HepG2 (cell line): ENCODE data around the gene CCK. TPM values are rescaled to one million over a fixed set of nuclear protein-coding genes. Genes with fewer than 3 reads are reported as not detected.

Source experiments
- ATAC-seq: fragments of 200-7000 bp; cut with Tn5 transposase; 3 replicates; pipeline ENCODE4 v1.9.1; 2020; ENCODE audit warnings: mild to moderate bottlenecking, moderate library complexity
- BruUV-seq: library from RNA; stranded (reverse); fragments of 400-500 nt; replicated peaks from 2 replicates; lab custom pipeline; 2021; lab: Mats Ljungman, UMichigan
- CTCF ChIA-PET: fragments of 300-600 bp; formaldehyde crosslinking; extraction: SDS; loops from one replicate; lab custom pipeline; 2021; ENCODE audit warnings: low total read pairs, inconsistent platforms, low intra/inter-chr PET ratio; lab: Yijun Ruan, JAX
- POLR2A ChIA-PET: fragments of 350-600 bp; sonication (Branson Sonifier 250); formaldehyde crosslinking; loops from one replicate; lab custom pipeline; 2020; ENCODE audit warnings: antibody characterized with exemption, inconsistent platforms; lab: Yijun Ruan, JAX
- DNase-seq: peaks from one replicate; pipeline ENCODE4 v3.0.0-alpha.2; 2015; ENCODE audit warnings: low spot score
- FAIRE-seq: peaks from 3 replicates; lab custom pipeline; 2011; peaks lifted over from hg19 to GRCh38; lab: Jason Lieb, UNC
- H2AFZ ChIP-seq: one replicate; pipeline ENCODE4 v1.6.1; 2011; ENCODE audit warnings: low read length, inconsistent platforms
- H3K27ac ChIP-seq: fragments of 300-600 bp; 3 replicates; pipeline ENCODE4 v1.8.0; 2011; ENCODE audit warnings: mixed run types, mild to moderate bottlenecking, mixed read lengths, low read length, inconsistent platforms; ENCODE audit not compliant: insufficient read depth; ENCODE audit errors: extremely low read length
- H3K27me3 ChIP-seq, 2 experiments: fragments of 200-600 bp in 1 of 2; 2 replicates in 1 of 2; 3 replicates in 1 of 2; pipeline versions ENCODE4 v1.6.0 to v1.8.0; 2011; ENCODE audit warnings: low read length in 2 of 2, mild to moderate bottlenecking in 2 of 2, moderate library complexity in 2 of 2, inconsistent platforms in 1 of 2; ENCODE audit not compliant: insufficient read depth in 2 of 2, control insufficient read depth in 1 of 2
- H3K36me3 ChIP-seq, 2 experiments: fragments of 200-600 bp in 1 of 2; replicated peaks in 1 of 2; 2 replicates in 1 of 2; 3 replicates in 1 of 2; pipeline versions ENCODE4 v1.5.1 to v1.8.0; 2011; ENCODE audit warnings: low read length in 2 of 2, inconsistent platforms in 1 of 2; ENCODE audit not compliant: insufficient read depth in 2 of 2, control insufficient read depth in 1 of 2
- H3K4me1 ChIP-seq: 2 replicates; pipeline ENCODE4 v1.5.1; 2012; ENCODE audit warnings: low read length, inconsistent platforms; ENCODE audit not compliant: insufficient read depth
- H3K4me2 ChIP-seq: 2 replicates; pipeline ENCODE4 v1.6.0; 2011; ENCODE audit warnings: low read depth, low read length, inconsistent platforms
- H3K4me3 ChIP-seq, 3 experiments: fragments of 200-600 bp in 1 of 3; sonication (generic), shearing (Covaris generic) in 1 of 3; replicated peaks in 1 of 3; 2 replicates each; pipeline ENCODE4 v1.5.1; 2011 to 2016; ENCODE audit warnings: low read length in 3 of 3, inconsistent platforms in 2 of 3, low read depth in 2 of 3, mild to moderate bottlenecking in 2 of 3, control low read depth in 1 of 3, mixed read lengths in 1 of 3; ENCODE audit not compliant: insufficient read depth in 1 of 3
- H3K79me2 ChIP-seq: one replicate; pipeline ENCODE4 v1.6.1; 2011; ENCODE audit warnings: low read length, inconsistent platforms; ENCODE audit not compliant: insufficient read depth
- H3K9ac ChIP-seq: 2 replicates; pipeline ENCODE4 v1.6.0; 2011; ENCODE audit warnings: mild to moderate bottlenecking, low read depth, low read length, inconsistent platforms; ENCODE audit not compliant: insufficient read depth
- H3K9me3 ChIP-seq: 2 replicates; pipeline ENCODE4 v1.5.1; 2012; ENCODE audit warnings: mild to moderate bottlenecking, low read length
- H4K20me1 ChIP-seq: 2 replicates; pipeline ENCODE4 v1.6.0; 2011; ENCODE audit warnings: inconsistent platforms, mild to moderate bottlenecking, low read length, moderate library complexity; ENCODE audit not compliant: insufficient read depth
- ARHGAP35 ChIP-seq: sonication (generic); formaldehyde crosslinking; IDR thresholded peaks from 2 replicates; pipeline ENCODE4 v1.9.0; 2022; ENCODE audit warnings: mild to moderate bottlenecking, inconsistent platforms, moderate library complexity, missing genetic modification reagents, borderline replicate concordance
- GABPB1 ChIP-seq: IDR thresholded peaks from 2 replicates; pipeline ENCODE4 v1.6.1; 2016; ENCODE audit warnings: mild to moderate bottlenecking, missing genetic modification reagents, moderate library complexity, missing compliant biosample characterization
- GPN1 ChIP-seq: sonication (generic); formaldehyde crosslinking; IDR thresholded peaks from 2 replicates; pipeline ENCODE4 v1.5.1; 2020; ENCODE audit warnings: missing genetic modification reagents, borderline replicate concordance
- GTF3A ChIP-seq: sonication (generic); formaldehyde crosslinking; conservative IDR thresholded peaks from 2 replicates; pipeline ENCODE4 v1.4.0; 2020; ENCODE audit warnings: mild to moderate bottlenecking, missing genetic modification reagents
- HDAC6 ChIP-seq: fragments of 200-600 bp; sonication (generic); IDR thresholded peaks from 2 replicates; pipeline ENCODE4 v1.7.0; 2017; ENCODE audit warnings: mild to moderate bottlenecking, antibody characterized with exemption, low read length, low read depth
- HOXD1 ChIP-seq: sonication (generic); formaldehyde crosslinking; IDR thresholded peaks from 2 replicates; pipeline ENCODE4 v1.5.0; 2020; ENCODE audit warnings: missing genetic modification reagents
- JDP2 ChIP-seq: sonication (generic); formaldehyde crosslinking; IDR thresholded peaks from 2 replicates; pipeline ENCODE4 v1.8.1; 2022; ENCODE audit warnings: missing genetic modification reagents, borderline replicate concordance
- NFKB2 ChIP-seq: sonication (generic); formaldehyde crosslinking; IDR thresholded peaks from 2 replicates; pipeline ENCODE4 v1.4.0; 2020; ENCODE audit warnings: missing genetic modification reagents, borderline replicate concordance
- RFXANK ChIP-seq: IDR thresholded peaks from 2 replicates; pipeline ENCODE4 v1.6.1; 2016
- SP2 ChIP-seq: sonication (generic); formaldehyde crosslinking; IDR thresholded peaks from 2 replicates; pipeline ENCODE4 v1.5.1; 2020; ENCODE audit warnings: mild to moderate bottlenecking, missing genetic modification reagents
- TBX3 ChIP-seq: fragments of 450-650 bp; IDR thresholded peaks from 2 replicates; pipeline ENCODE4 v1.6.1; 2017; ENCODE audit warnings: antibody characterized with exemption, mild to moderate bottlenecking, inconsistent platforms, borderline replicate concordance
- ZC3H4 ChIP-seq: sonication (generic); formaldehyde crosslinking; IDR thresholded peaks from 2 replicates; pipeline ENCODE4 v1.4.0; 2020; ENCODE audit warnings: missing genetic modification reagents, borderline replicate concordance
- ZNF44 ChIP-seq: sonication (generic); formaldehyde crosslinking; IDR thresholded peaks from 2 replicates; pipeline ENCODE4 v1.5.1; 2020; ENCODE audit warnings: mild to moderate bottlenecking, missing genetic modification reagents
- ZNF460 ChIP-seq: sonication (generic); formaldehyde crosslinking; IDR thresholded peaks from 2 replicates; pipeline ENCODE4 v1.5.1; 2020; ENCODE audit warnings: missing genetic modification reagents, mild to moderate bottlenecking, borderline replicate concordance
- ZNF607 ChIP-seq: sonication (generic); formaldehyde crosslinking; IDR thresholded peaks from 2 replicates; pipeline ENCODE4 v1.5.1; 2020; ENCODE audit warnings: missing genetic modification reagents, mild to moderate bottlenecking, borderline replicate concordance
- ZNF724P ChIP-seq: sonication (generic); formaldehyde crosslinking; IDR thresholded peaks from 2 replicates; pipeline ENCODE4 v1.8.0; 2022; ENCODE audit warnings: missing genetic modification reagents, borderline replicate concordance
- WGBS: methylation state at CpG from one replicate; pipeline ENCODE4 v1.1.6; 2017; ENCODE audit warnings: low lambda C conversion rate; 5-methylcytosine and 5-hydroxymethylcytosine counted together
- in situ Hi-C: cut with HindIII; loops from 2 replicates; pipeline ENCODE4 v1.10.0; 2017; ENCODE audit warnings: low pct_unique_long_range_greater_than_20kb; ENCODE audit not compliant: extremely low pct_ligation_motif_present
- intact Hi-C: fragments of 100-400 bp; cut with micrococcal nuclease; formaldehyde crosslinking; loops from one replicate; pipeline ENCODE4 v1.10.0; 2022; ENCODE audit not compliant: unreplicated experiment
- polyA plus RNA-seq, 8 experiments: library from polyadenylated mRNA; depleted of rRNA in 3 of 8; stranded (reverse) in 7 of 8; unstranded in 1 of 8; fragments of >200 nt; fragmentation: Illumina TruSeq in 4 of 8; extraction: Trizol in 4 of 8; gene quantifications; 2 replicates each; pipeline versions ENCODE4 v1.2.1 to v1.2.3, GENCODE V29; 2011 to 2016; ENCODE audit warnings: low read depth in 4 of 8, missing spikeins in 1 of 8, mixed read lengths in 1 of 8; ENCODE audit not compliant: insufficient read depth in 1 of 8
- total RNA-seq, 5 experiments: library from RNA; depleted of rRNA; stranded (reverse); fragments of >200 nt; fragmentation: Illumina TruSeq; extraction: Trizol; gene quantifications; 2 replicates each; pipeline ENCODE4 v1.2.3, GENCODE V29; 2016; ENCODE audit warnings: low read depth in 1 of 5
- TF ChIP-seq, protein P1 (sequence below): sonication (generic); formaldehyde crosslinking; IDR thresholded peaks from 2 replicates; pipeline ENCODE4 v1.4.0; 2020; ENCODE audit warnings: mild to moderate bottlenecking, missing genetic modification reagents, borderline replicate concordance

The CCK gene
- total and polyA plus RNA-seq, 2 of the 13 experiments (the other 11 are each of a cell fraction or from before 2014, with no cell fraction given): not detected

DNA sequence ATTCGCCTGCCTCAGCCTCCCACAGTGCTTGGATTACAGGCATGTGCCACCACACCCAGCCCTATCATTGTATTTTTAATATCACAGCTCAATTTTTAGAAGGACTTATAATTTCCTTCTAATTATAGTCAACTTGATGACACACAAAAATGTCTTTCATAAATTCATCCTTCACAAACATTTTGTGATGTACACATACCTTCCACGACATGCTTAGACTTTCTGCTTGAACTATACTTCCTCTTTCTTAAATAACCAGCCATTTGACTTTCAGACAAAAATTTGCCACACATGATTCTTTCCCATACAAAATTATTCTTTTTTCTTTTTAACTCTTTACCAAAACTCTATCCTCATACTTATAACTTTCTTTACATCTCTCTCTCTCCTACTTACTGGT lies 48.4 kb upstream of the CCK start:
- no peak overlapping the region for H3K27ac ChIP-seq
- H3K9ac ChIP-seq: no peak overlapping the region
- ATAC-seq: no peak
- ChIA-PET POLR2A (no interaction called here), CTCF (no interaction called here)
- no peaks in the 10 kb centered on the region for H3K36me3 ChIP-seq
- H3K27me3 ChIP-seq: no peaks in the 10 kb centered on the region
- H2AFZ ChIP-seq: no peak overlapping the region
- H3K9me3 ChIP-seq: peaks cover 48% of the 10 kb centered on the region
- H4K20me1 ChIP-seq: no peaks in the 10 kb centered on the region
- no peak overlapping the region for H3K4me3 ChIP-seq
- WGBS: 4% methylated on average over 2 of the region's 2 CpGs
- no peaks in the 10 kb centered on the region for H3K4me1 ChIP-seq
- in situ Hi-C loops (no loop called here), intact Hi-C loops (no loop called here)
- TF ChIP-seq ZNF607 (no peak), ZNF724P (CRISPR knock-in tag) (0 out of 2 replicates have a peak, but pooled peaks have one; percentile 29)
- no peak for FAIRE-seq
- no peaks in the 10 kb centered on the region for H3K79me2 ChIP-seq
- BruUV-seq: no TSS peak
- H3K4me2 ChIP-seq: no peak overlapping the region
- no peak for DNase-seq

- H3K4me2 ChIP-seq: no peak overlapping the region
- no peak for DNase-seq
- intact Hi-C loops: no loop called here
- no peaks in the 10 kb centered on the region for H3K36me3 ChIP-seq
- POLR2A ChIA-PET: no interaction called here
- H3K9ac ChIP-seq: no peak overlapping the region
- no peak overlapping the region for H3K4me3 ChIP-seq
- no peak for FAIRE-seq
- 0% methylated on average over 1 of the region's 1 CpG for WGBS
- H3K79me2 ChIP-seq: no peaks in the 10 kb centered on the region
- no TSS peak for BruUV-seq
- H2AFZ ChIP-seq: no peak overlapping the region
- no peaks in the 10 kb centered on the region for H3K27me3 ChIP-seq
- H3K27ac ChIP-seq: no peak overlapping the region
- no peaks in the 10 kb centered on the region for H4K20me1 ChIP-seq
- no peak for ATAC-seq
- in situ Hi-C loops: no loop called here
- CTCF ChIA-PET: no interaction called here
- H3K4me1 ChIP-seq: no peaks in the 10 kb centered on the region
- H3K9me3 ChIP-seq: peaks cover 10% of the 10 kb centered on the region
- TF ChIP-seq TBX3: no peak
- TF ChIP-seq JDP2 (CRISPR knock-in tag): no peak
- TF ChIP-seq HDAC6: no peak
- TF ChIP-seq ZNF44: no peak
- no peak for TF ChIP-seq ZC3H4
- TF ChIP-seq, protein P1, sequence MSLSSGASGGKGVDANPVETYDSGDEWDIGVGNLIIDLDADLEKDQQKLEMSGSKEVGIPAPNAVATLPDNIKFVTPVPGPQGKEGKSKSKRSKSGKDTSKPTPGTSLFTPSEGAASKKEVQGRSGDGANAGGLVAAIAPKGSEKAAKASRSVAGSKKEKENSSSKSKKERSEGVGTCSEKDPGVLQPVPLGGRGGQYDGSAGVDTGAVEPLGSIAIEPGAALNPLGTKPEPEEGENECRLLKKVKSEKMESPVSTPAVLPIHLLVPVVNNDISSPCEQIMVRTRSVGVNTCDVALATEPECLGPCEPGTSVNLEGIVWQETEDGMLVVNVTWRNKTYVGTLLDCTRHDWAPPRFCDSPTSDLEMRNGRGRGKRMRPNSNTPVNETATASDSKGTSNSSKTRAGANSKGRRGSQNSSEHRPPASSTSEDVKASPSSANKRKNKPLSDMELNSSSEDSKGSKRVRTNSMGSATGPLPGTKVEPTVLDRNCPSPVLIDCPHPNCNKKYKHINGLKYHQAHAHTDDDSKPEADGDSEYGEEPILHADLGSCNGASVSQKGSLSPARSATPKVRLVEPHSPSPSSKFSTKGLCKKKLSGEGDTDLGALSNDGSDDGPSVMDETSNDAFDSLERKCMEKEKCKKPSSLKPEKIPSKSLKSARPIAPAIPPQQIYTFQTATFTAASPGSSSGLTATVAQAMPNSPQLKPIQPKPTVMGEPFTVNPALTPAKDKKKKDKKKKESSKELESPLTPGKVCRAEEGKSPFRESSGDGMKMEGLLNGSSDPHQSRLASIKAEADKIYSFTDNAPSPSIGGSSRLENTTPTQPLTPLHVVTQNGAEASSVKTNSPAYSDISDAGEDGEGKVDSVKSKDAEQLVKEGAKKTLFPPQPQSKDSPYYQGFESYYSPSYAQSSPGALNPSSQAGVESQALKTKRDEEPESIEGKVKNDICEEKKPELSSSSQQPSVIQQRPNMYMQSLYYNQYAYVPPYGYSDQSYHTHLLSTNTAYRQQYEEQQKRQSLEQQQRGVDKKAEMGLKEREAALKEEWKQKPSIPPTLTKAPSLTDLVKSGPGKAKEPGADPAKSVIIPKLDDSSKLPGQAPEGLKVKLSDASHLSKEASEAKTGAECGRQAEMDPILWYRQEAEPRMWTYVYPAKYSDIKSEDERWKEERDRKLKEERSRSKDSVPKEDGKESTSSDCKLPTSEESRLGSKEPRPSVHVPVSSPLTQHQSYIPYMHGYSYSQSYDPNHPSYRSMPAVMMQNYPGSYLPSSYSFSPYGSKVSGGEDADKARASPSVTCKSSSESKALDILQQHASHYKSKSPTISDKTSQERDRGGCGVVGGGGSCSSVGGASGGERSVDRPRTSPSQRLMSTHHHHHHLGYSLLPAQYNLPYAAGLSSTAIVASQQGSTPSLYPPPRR (CRISPR knock-in tag): no peak
- no peak for TF ChIP-seq GPN1 (CRISPR knock-in tag)
- TF ChIP-seq ZNF460: no peak
- no peak for TF ChIP-seq HOXD1 (CRISPR knock-in tag)
- no peak for TF ChIP-seq GTF3A (CRISPR knock-in tag)
- no peak for TF ChIP-seq ARHGAP35
- no peak for TF ChIP-seq SP2
- TF ChIP-seq RFXANK (CRISPR knock-in tag): no peak
- TF ChIP-seq GABPB1 (CRISPR knock-in tag): no peak
- no peak for TF ChIP-seq NFKB2
Observed at GRCh38 chr3:42308651-42309050, 42.7 kb upstream of the CCK start.
